GM12874 (cell line): ENCODE measurements around the gene OASL.

Experiments
- TF ChIP-seq, protein P1 (sequence below): IDR thresholded peaks from 2 replicates; pipeline ENCODE4 v1.5.1; 2011; ENCODE audit warnings: low read depth, mild to moderate bottlenecking, control low read depth, low read length, moderate library complexity; ENCODE audit not compliant: insufficient read depth

Gene OASL

DNA sequence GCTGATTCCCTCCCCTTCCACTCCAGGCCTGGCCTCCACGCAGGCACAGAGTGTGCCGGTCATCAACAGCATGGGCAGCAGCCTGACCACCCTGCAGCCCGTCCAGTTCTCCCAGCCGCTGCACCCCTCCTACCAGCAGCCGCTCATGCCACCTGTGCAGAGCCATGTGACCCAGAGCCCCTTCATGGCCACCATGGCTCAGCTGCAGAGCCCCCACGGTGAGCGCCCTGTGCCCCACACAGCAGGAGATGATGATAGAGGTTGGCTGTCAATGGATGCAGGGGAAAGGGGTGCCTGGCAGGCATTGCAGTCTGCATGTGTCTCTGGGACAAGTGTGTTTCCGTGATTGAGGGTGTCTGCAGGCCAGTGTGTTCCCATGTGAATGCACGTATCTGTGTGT, 41.6 kb downstream of the OASL start:
- TF ChIP-seq, protein P1, sequence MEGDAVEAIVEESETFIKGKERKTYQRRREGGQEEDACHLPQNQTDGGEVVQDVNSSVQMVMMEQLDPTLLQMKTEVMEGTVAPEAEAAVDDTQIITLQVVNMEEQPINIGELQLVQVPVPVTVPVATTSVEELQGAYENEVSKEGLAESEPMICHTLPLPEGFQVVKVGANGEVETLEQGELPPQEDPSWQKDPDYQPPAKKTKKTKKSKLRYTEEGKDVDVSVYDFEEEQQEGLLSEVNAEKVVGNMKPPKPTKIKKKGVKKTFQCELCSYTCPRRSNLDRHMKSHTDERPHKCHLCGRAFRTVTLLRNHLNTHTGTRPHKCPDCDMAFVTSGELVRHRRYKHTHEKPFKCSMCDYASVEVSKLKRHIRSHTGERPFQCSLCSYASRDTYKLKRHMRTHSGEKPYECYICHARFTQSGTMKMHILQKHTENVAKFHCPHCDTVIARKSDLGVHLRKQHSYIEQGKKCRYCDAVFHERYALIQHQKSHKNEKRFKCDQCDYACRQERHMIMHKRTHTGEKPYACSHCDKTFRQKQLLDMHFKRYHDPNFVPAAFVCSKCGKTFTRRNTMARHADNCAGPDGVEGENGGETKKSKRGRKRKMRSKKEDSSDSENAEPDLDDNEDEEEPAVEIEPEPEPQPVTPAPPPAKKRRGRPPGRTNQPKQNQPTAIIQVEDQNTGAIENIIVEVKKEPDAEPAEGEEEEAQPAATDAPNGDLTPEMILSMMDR, result no peak

DNA sequence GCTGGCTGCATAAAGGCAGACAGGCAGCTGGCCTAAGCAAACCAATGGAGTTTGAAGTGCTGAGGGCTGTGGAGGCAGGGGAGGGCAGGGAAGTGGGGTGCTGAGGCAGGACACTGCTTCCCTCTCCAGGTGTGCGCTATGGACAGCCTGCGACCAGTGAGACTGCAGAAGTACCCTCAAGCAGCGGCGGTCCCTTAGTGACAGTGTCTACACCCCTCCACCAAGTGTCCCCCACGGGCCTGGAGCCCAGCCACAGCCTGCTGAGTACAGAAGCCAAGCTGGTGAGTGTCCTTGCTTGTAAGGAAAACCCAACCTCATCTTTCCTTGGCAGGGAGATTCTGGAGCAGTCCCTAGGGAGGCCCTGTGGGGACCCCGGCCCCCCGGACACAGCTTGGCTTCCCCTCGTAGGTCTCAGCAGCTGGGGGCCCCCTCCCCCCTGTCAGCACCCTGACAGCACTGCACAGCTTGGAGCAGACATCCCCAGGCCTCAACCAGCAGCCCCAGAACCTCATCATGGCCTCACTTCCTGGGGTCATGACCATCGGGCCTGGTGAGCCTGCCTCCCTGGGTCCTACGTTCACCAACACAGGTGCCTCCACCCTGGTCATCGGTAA, 42.8 kb downstream of the OASL start:
- TF ChIP-seq, protein P1, result no peak

DNA sequence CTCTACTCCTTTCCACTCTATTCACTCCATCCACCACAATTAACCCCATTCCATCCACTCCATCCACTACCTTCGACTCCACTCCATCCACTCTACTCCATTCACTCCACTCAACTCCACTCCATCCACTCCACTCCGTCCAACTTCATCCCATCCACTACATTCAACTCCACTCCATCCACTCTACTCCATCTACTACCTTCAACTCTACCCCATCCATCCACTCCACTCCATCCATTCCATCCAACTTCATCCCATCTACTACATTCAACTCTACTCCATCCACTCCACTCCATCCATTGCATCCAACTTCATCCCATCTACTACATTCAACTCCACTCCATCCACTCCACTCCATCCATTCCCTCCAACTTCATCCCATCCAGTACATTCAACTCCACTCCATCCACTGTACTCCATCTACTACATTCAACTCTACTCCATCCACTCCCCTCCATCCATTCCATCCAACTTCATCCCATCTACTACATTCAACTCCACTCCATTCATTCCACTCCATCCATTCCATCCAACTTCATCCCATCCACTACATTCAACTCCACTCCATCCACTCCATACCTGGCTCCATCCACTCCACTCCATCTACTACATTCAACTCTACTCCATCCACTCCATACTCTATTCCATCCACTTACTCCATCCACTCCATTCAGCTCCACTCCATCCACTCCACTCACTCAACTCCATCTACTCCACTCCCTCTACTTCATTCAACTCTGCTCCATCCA, 44.3 kb downstream of the OASL start:
- TF ChIP-seq, protein P1, result no peak

DNA sequence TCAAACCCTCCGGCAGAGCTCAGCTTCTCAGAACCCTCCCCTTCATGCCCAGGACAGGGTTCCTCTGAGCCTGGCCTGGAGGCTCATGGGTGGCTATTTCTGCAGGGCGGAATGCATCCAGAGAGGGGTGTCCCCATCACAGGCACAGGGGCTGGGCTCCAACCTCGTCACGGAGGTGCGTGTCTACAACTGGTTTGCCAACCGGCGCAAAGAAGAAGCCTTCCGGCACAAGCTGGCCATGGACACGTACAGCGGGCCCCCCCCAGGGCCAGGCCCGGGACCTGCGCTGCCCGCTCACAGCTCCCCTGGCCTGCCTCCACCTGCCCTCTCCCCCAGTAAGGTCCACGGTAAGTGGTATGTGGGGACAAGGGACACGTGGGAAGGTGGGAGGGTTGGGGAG, 45.0 kb downstream of the OASL start:
- TF ChIP-seq, protein P1, result no peak

DNA sequence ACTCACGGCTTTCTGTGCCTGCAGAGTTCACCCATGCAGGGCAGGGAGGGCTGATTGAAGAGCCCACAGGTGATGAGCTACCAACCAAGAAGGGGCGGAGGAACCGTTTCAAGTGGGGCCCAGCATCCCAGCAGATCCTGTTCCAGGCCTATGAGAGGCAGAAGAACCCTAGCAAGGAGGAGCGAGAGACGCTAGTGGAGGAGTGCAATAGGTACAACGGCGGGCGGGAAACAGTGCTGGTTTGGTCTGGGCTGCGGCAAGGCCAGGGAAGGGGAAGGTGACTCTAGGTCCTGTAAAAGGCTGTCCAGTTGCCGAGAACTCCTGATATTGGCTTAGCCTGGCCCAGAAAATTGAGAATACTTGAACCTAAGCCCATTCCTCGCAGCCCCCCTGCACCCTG, 45.5 kb downstream of the OASL start:
- TF ChIP-seq, protein P1, result no peak

DNA sequence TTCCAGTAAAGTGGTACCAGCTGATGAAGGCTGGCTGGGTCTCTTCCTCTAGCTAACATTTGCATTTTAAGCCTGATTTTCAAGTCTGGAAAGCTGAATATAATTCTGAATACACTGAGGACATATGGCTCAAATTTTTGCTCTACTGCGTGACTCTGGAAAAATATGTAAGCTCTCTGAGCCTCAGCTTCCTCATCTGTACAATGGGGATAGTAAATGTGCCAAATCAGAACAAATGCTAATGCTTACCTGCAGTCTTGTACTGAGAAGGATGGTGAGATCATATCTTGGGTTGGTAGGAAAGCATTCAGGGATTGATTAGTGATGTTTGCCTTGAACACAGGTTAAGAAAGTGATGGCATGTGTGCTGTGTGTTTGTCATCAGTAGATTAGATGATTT, 46.1 kb downstream of the OASL start:
- TF ChIP-seq, protein P1, result no peak

DNA sequence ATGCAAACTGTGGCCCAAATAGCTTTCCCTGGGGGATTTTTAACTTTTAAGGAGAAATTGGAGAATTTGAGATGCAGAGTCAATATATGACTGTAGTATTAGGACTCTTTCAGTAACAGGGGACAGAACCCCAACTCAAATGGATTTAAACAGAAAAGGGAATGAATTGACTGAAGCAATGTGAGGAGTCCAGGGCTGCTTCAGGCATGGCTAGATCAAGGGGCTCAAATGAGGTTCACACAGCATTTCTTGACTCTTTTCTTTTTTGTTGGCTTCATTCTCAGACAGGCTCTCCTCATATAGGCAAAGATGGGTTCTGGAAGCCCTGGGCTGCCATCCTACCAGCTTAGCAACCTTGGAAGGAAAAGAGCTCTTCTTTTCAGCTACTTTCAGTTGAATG, 47.1 kb downstream of the OASL start:
- TF ChIP-seq, protein P1, result no peak
